HG03280 (cell line): ENCODE results near the gene COPS7A.
A peak's percentile ranks its signal among the peaks of the same experiment; 100 is the strongest.

Experiments used
- ATAC-seq: cut with Tn5 transposase; IDR thresholded peaks from one replicate; pipeline ENCODE4 v1.9.1; 2021; ENCODE audit warnings: mild to moderate bottlenecking, moderate library complexity; ENCODE audit not compliant: unreplicated experiment

COPS7A gene, protein sequence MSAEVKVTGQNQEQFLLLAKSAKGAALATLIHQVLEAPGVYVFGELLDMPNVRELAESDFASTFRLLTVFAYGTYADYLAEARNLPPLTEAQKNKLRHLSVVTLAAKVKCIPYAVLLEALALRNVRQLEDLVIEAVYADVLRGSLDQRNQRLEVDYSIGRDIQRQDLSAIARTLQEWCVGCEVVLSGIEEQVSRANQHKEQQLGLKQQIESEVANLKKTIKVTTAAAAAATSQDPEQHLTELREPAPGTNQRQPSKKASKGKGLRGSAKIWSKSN

DNA sequence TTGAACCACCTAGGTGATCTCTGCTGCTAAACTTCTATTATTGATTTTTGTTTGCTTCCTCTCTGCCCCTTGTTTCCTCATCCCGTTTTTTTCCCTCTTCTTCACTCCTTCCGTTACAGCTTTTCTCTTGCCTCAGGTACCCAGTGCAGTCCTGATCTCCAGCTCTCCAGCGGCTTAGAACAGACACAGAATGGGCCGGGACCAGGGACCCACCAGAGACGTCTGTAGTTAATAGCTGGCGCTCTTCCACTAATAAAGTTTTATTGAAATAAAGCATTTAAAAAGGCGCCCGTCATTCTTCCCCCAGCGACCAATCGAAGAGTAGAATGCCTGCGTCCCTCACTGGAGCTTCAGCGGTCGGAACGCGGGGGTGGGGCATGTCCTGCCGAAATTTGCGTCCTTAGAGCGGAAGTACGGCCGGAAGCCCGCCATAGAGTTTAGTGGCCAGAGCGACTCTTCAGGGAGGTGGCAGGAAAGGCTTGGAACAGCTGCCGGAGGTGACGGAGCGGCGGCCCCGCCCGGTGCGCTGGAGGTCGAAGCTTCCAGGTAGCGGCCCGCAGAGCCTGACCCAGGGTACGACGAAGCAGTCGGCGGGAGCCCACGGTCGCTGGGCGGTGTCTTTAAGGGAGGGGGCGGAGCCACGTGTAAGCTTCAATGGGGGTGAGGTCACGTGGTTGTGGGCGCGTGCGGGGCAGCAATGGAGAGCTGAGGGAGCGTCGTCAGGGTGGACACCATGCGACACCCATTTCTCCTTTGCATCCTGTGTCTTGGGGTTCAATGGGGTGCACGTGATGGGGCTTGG, at the start of gene COPS7A:
Gene COPS7A, plus strand, starts transcription at position 440 of the 802 bp plus-strand sequence. CDS start 611 bp downstream, outside the sequence.
- peak; percentile 97 for ATAC-seq

- no peak for ATAC-seq
Observed at GRCh38 chr12:6676962-6677361, 46.9 kb upstream of the COPS7A start.

- ATAC-seq, result no peak
Observed at GRCh38 chr12:6684609-6685008, 39.2 kb upstream of the COPS7A start.

- no peak for ATAC-seq
Observed at GRCh38 chr12:6685814-6686213, 38.0 kb upstream of the COPS7A start.

DNA sequence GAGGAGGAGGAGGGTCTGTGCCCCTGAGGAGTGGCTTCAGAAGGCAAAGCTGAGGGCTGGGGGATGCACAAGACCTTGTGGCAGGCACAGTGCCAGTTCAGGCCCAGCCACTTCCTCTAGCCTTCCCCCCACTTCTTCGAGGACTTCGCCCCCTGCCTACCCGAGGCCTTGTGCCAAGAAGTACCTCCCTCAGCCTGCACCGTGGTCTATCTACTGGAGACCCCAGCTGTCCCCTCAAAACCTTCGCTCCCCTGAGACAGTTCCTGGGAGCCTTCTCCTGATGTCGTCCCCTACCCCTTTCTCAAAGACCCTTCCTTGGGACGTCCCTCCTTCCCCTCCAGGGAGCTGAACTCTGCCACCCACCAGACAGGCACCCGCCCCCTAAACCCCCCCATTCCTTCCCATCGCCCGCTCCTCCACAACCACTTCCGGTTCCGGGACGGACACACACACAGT, 35.3 kb upstream of the COPS7A start:
- peak; percentile 2 for ATAC-seq

DNA sequence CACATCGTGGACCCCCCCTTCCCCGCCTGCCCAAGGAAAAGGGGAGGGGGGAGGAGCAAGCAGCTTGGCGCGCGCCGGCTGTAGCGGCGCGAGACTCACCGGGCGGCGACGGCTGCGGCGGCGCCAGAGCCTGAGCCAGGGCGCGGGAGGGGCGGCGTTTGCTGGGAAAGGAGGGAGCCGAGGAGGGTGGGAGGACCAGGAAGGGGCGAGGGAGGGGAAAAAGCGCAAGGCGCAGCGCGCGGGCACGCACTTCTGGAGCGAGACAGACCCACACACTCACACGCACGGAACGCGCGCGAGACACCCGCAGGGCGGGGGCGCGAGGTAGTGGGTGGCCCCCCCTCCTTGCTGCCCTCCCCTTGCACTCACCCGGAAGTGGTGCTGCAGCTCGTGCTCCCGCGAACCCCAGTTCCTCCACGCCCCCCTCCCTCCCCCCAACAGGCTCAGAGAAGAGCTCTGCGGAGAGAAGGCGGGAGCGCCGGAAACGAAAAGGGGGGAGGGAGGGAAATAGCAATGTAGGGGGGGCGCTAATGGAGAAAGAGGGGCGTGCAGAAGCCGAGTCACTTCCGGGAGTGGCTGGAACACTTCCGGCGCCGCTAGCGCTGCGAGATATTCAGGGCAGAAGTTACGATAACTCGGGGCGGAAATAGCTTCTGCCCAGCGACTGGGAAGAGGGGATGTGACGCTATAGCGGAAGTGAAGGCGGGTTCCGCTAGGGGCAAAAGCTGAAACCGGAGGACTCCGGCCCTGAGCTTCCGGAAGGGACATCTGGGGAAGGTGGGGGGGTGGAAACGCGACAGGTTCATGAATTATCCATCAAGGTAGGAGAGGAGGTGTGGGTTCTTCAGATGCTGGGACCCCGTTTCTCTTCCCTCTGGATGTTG, 34.6 kb upstream of the COPS7A start, which contains the start of gene ZNF384:
Gene ZNF384, minus strand, starts transcription at position 377 of the 884 bp plus-strand sequence. CDS start 9,855 bp downstream, outside the sequence.
- peak; percentile 84 for ATAC-seq

- ATAC-seq, result no peak
Observed at GRCh38 chr12:6691473-6691872, 32.4 kb upstream of the COPS7A start.

- no peak for ATAC-seq
Observed at GRCh38 chr12:6692888-6693287, 31.0 kb upstream of the COPS7A start.

GRCh38 chr12:6693832-6694355, 30.0 kb upstream of the COPS7A start:
- ATAC-seq, result no peak

DNA sequence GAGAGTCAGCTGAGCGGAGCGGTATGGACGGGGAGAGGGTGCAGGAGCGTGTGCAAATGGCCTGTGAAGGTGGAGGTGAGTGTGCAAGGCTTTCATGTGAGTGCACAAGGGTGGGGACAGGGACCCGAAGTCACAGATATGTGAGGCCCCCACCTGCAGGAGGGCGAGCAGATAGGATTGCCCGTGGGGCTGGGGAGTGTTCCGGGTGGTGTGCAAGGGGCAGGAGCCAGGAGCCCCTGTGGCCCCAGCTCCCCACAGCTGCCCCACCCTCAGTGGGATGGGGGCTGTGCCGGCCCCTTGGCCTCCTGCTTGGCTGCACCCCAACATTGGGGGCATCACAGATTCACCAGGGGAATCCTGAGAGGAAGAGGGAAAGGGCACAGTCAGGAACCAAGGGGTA, 29.1 kb upstream of the COPS7A start:
- ATAC-seq, result no peak

GRCh38 chr12:6695313-6696045, 28.4 kb upstream of the COPS7A start:
- no peak for ATAC-seq

DNA sequence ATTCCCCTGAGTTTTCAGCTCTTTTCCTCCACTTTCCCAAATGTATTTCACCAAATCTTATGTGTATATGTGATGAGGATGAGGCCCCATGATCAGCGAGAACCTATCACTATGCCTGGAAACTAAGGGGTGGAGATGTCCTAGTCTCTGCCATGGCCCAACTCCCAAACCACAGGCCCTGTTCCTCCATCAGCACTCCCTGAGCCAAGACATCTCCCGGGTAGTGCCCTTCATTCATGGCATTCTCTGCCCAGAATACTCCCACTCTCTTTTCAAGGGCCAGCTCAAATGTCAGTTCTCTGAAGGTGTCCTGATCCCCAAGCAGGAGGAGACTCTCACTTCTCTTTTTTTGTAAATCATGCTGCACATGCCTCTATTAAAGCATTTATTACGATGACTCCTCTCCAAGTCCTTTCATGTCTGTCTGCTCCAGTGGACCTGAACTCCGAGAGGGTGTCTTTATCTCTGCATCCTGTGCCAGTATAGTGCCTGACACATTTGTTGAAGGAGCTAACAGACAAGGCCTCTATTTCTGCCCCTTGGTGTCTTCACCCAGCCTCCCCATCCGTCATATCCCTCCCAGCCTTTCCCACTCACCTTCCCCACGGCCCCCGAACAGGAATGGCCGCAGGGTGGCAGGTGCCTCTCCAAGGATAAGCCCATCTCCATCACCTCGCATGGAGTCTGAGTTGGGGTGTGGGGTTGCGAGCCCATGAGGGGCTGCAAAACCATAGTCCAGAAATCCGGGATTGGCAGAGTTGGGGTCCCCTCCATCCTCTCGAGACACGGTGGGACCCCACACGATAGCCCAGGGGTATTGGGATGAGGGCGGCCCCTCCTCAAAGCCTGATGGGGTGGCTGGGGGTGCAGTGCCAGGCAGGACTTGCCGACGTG, 26.9 kb upstream of the COPS7A start:
- ATAC-seq, result no peak

DNA sequence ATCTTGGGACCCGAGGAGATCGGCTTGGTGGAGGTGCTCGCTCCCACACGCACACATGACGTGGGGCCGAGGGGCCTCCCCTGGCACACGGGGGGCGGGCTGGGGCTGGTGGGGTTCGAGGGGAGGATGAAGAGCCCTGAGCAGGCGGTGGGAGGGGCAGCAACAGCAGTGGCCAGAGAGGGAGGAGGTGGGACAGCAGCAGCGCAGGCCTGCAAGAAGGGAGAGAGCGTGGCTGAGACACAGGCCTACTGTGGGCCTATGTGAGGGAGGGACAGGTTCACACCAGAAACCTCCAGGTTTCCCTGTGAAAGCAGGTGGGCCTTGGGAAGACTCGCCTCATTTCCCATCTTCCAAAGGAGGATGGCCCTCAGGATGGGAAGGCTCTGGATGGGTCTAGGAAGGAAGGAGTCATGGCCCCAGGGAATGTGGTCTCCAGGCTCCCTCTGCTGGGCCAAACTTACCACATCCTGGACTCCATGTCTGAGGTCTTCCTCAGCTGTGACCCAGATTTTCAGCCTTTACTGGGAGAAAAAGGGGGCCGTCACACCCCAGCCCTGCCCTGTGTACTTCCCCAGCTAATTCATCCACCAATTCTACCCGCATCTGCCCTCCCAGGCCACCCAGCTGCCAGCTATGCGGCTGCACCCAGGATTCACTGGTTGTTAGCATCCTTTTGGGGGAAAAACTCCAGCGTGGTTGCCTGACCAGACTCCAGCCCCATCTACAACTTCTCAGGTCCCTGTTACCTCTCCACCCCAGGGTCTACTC, 26.1 kb upstream of the COPS7A start:
- ATAC-seq, result no peak

GRCh38 chr12:6698352-6699046, 25.3 kb upstream of the COPS7A start:
- no peak for ATAC-seq

DNA sequence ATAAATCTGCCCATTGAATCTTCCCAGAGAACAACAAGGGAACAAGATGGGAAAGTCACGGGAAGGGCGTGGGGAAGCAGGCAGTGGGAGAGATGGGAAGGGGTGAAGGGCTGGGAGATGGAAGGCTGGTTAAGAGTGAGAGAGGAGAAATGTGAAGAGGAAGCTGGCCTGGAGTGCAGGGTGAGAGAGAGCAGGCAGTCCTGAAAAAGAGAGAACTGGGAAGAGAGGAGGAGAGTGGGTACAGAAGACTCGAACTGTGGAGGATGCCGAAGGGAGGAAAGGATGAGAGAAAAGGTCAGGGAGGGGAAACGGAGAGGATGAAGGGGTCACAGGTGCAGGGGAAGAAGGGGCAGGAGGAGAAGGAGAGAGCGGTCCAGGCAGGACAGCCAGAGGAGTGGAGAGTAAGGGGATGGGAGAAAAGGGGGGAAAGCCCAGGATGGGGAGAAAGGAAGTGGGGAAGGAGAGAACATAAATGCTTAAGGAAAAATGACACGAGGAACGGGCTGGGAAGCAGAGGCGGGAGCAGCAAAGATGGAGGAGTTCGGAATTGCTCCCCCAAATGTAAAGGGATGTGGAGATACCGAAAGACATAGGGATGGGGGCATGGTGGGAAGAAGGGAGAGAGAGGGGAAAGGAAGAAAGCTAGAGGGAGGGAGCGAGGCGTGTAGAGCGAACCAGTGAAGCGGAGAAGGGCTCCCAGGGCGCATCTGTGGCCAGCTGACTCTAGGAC, 24.4 kb upstream of the COPS7A start:
- no peak for ATAC-seq

DNA sequence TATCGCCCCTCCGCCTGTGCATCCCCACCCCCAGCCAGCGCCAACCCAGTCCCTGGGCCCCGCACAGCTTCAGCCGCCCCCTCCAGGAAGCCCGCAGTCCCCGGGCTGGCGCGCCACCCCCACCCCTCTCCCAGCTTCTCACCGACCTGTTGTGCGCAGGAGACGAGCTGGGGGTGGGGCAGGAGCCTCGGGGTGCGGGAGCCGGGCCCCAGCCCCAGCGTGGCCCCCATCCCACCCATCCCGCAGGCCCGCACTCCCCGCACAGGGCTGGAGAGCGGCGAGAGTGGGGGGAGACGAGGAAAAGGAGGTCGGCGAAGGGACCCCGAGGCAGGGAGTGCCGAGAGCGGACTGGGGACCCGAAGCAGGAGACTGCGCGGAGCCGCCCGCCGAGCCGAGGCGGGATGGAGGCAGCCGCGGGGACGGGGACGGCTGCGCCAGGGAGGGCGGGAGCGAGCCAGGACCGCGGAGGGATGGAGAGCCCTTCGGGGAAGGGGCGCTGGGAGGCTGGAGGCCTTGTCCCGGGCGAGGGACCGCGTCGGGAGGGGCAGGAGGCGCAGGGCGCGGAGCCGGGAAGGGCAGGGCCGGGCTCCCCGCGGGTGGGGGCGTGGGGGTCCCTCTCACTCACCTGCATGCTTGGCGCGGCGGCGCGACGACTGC, 23.7 kb upstream of the COPS7A start:
- no peak for ATAC-seq

DNA sequence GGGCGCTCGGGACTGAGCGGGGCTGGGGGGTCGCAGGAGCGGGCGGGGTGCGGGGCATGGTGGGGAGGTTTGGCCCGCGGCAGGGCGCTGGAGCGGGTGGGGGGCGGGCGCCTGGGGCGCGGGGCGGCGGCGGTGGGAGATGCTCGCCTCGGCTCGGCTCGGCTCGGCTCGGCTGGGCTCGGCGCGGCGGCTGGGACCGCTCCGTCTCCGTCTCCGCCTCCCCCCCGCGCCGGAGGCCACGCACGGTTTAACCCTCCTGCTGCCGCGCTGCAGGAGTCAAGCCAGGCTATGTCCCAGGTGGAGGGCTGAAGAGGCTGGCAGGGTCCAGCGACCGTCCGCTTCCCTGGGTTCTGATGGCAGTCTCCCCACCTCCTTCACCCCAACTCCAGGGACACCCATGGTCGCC, 23.2 kb upstream of the COPS7A start, which contains the start of gene PIANP:
Gene PIANP, minus strand, starts transcription at position 170 of the 406 bp plus-strand sequence. CDS start 2,754 bp downstream, outside the sequence.
- ATAC-seq, result no peak
